ENCODE results near the gene POLN.

GRCh38 chr4:2082627-2083026 is 159.3 kb downstream of the POLN start:
- TF ChIP-seq CTCF (optimal IDR thresholded peaks at IDR 0.05 in 1 of 3, IDR thresholded peaks at IDR 0.05 in 1 of 3, conservative IDR thresholded peaks at IDR 0.05 in 1 of 3; ENCODE audit: extremely low read depth in 1 of 3, insufficient read depth in 2 of 3, low read length in 3 of 3): no peak
- TF ChIP-seq EZH2 (IDR thresholded peaks at IDR 0.05; ENCODE audit: low read length): no peak

Measured in keratinocyte (primary cell).